HL-60/S4 treated with retinoic acid at 250 ng/mL for 4 days and 3 days (cell line): ENCODE results near the gene INPP5D.
"Not testable (repeated sequence)": the region's sequence is repeated elsewhere in the genome, so short reads cannot be mapped to it uniquely, and the experiment has no call there.

Experiments
- in situ Hi-C: fragments of 300-500 bp; cut with MboI; formaldehyde crosslinking; loops from 2 replicates; pipeline ENCODE4 v1.7.0; 2022; ENCODE audit warnings: low sequenced_read_pairs

Gene INPP5D

DNA sequence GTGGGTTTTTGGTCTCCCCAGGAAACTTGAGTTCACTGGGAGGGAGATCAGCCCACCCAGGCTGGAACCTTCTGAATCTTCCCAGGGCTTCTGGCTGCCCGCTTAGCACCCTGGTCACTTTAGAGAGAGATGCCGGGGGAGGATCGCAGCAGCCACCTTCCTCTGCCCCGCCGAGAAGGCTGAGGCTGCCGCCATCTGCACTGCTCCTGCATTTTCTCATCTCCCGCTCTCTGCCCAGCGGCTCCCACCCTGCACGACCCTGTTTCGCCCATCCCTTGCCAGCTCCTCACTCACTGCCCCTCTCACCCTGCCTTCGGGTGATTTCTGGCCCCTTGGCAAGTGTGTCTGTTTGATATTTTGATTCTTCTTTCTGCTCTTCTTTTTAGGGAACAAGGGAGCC, 108.8 kb downstream of the INPP5D start:
- in situ Hi-C loops: no loop called here

DNA sequence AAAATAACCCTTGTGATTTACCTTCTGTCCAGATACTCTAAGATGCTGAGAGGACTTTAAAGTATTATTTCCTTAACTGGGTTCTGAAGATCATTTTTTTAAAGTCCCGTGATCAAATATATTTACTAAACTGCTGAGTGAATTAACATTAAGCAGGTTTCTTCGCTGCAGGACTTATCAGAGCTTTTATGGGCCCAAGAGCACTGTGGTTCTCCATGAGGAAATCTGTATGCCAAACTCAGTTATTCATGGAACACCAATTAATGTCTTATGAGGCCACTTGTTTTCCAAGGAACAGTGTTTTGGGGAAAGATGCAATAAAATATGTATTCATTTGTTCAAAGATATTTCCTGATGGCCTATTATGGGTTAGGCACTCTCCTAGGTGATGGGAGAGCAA, 111.2 kb downstream of the INPP5D start:
- in situ Hi-C loops: no loop called here

DNA sequence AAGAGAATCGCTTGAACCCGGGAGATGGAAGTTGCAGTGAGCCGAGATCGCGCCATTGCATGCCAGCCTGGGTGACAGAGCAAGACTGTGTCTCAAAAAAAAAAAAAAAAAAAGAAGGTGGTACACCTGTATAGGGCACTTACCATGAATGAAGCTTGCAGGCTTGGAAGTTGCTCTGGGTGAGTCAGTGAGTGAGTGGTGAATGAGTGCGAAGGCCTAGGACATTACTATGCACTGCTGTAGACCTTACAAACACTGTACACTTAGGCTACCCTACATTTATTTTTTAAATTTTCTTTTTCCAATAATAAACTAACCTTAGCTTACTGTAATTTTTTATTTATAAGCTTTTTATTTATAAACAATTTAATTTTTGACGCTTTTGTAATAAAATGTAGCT, 113.0 kb downstream of the INPP5D start:
- in situ Hi-C loops: no loop called here

DNA sequence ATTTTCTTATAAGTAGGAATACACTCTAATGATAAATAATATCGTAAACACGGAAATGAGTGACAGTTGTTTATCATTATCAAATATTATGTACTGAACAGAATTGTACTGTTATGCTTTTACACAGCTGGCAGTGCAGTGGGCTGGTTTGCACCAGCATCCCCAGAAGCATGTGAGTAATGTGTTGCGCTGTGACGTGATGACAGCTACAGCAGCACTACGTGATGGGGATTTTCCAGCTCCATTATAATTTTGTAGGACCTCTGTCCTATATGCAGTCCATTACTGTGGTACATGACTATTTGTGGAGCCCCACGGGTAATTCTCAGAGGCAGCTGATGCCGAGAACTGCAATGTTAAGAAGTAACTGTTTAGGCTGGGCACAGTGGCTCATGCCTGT, 114.0 kb downstream of the INPP5D start:
- in situ Hi-C loops: no loop called here

DNA sequence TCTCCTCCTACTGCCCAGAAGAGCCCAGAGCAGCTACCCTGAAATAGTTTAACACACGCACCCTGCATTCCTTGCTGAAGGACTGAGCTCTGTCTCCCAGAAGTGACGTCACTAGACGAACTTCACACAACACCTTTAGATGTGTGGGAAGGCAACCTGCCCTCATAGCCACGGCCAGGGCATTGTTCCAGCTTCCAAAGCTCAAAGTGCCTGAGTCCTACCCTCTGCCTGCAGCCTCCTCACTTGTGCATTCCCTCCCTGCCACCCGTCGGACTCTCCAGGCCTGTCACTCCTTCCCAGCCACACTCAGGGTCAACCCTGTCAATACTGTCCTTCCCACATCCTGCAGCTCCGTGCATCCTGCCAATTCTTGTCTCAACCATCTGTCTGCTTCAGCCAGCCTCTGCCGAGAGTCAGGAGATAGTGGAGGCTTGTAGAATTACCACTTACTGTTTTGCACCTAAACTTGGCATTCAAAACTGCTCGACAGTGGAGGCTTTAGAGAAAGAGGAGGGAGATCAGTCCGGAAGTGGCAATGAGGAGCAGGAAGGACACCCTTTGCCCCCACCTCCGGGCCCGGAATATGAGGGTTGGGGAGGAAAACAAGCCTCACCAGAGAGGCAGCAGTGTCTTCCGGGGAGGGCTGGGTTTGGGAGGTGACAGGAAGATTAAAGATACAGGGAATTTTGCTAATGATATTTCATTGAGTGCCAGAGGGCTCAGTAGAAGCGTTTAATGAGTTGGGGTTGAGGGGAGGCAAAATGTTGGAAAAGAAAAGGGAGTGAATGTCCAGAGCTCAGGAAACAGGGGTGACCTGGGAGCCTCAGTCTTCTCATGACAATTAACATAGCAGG, 119.1 kb downstream of the INPP5D start:
- in situ Hi-C loops: no loop called here

DNA sequence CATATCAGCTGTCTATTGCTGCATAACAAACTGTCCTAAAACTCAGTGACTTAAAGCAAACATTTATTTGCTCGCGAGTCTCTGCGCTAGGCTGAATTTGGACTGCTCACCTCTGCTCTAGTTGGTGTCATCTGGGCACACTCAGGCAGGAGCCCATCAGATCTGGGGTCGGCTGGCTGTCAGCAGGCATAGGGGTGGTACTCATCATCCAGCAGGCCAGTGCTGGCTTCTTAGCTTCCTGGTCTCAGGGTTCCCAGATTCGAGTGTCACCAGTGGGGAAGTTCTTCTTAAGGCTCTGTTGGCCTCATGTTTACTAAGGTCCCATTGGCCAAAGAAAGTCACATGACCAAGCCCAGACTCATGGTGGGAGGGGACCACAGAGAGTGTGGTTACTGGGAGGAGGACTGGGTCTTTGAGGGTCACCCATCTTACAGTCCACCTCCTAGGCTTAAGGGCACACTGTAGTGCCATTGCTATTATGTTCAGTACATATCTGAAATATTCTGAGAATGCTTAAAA, 119.8 kb downstream of the INPP5D start:
- in situ Hi-C loops: no loop called here

DNA sequence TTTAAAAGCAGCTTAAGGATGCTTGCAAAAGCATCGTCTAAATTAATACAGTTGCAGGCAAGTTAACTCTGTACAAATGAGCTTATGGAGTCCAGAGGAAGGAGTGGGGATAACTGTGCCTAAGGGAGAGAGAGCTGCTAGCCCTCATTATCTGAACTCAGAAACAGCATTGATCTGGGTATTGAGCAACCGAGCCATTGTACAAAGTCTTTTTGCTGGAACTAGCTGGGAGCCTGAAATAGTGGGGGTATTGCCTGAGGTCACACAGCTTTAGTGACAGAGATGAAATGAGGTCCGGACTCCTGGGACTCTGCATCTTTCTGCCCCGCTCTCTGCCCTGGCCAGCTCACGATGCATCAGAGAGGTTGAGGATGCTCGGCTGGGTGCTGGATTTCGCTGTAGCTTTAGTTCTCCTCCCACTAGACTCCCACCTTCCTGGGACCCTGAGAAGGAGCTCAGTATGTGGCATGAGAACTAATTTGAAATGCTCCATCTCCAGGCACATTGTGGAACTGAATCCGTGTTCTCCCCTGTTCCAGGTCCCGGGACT, 123.8 kb downstream of the INPP5D start:
- in situ Hi-C loops: no loop called here

DNA sequence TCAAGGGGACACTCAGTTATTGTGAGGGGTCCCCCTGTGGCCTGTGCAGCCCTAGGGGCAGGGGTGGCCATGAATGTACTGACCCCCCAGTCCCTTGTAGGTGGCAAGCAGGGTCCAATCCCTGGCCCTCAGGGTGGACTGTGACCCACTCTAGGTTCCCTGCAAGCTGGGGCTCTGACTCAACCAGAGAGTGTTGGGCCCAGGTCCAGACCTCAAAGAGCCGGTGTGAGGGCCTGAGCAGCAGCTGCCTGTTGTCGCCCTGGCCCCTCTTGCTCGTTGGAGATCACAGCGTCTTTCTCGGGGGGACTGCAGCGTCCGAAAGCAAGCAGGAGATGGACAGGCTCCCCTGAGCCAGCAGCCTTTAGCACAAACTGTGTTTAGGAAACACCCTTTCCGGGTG, 124.5 kb downstream of the INPP5D start:
- in situ Hi-C loops: no loop called here

DNA sequence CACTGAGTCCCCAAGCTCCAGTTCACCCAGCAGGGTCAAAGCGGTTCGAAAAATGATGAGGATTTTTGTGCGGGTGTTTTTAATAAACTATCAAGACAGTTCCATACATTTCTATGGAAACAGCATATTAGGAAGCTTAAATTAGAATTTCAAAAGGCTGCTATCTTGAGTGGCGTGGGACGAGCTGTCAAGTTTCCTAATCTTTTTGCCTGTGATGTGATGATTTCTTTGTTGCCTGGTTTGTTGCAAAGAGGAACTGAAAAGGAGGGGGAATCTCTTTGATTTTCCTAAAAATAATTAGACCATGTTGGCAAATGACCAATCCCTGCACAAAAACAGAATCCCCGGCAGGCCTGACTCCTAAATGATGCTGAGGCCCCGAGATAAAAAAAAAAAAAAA, 125.2 kb downstream of the INPP5D start:
- in situ Hi-C loops: no loop called here

DNA sequence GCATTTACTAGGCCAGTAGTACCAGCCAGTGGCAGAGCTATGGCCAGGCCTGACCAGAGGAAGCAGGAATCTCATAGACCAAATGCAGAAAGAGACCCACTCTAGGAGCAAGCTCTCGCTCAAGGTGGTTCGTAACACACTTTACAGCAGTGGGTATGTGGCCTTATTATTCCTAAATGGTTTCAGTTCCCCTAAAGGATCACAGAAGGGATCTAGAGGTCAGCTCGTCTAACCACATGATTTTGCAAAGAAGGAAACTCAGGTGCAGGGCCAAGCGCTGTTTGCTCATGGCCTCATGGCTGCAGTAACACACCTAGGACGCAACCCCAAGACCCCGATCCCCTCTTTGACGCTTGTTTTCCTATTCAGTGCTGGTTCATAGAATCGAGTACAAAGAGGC, 125.8 kb downstream of the INPP5D start:
- in situ Hi-C loops: no loop called here

DNA sequence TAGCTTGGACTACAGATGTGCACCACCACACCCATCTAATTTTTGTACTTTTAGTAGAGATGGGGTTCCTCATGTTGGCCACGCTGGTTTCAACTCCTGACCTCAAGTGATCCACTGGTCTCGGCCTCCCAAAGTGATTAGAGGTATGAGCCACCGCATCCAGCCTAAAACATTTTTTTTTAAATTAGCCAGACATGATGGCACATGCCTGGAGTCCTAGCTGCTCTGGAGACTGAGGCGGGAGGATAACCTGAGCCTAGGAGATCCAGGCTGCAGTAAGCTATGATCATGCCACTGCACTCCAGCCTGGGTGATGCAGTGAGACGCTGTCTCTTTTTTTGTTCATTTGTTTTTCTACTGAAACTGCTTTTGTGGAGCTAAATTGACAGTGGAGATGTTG, 126.7 kb downstream of the INPP5D start:
- in situ Hi-C loops: no loop called here

DNA sequence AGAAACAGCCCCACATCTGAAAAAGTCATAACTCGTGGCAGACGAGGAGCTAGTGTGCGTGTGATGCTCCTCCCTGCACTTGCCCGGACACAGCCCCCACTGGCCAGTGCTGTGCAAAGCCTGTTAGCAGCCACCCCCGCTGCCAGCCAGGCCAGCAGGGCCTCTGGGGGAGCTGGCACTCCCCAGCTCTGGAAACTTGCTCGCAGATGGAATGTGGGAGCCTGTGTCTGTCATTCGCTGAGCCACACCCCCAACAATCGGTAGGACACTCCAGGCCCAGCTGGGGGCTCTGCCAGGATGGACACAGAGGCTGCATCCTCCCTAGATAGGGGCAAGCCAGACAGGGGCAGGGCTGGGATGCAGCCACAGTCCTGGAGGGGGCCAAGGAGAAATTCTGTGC, 128.9 kb downstream of the INPP5D start:
- in situ Hi-C loops: no loop called here

DNA sequence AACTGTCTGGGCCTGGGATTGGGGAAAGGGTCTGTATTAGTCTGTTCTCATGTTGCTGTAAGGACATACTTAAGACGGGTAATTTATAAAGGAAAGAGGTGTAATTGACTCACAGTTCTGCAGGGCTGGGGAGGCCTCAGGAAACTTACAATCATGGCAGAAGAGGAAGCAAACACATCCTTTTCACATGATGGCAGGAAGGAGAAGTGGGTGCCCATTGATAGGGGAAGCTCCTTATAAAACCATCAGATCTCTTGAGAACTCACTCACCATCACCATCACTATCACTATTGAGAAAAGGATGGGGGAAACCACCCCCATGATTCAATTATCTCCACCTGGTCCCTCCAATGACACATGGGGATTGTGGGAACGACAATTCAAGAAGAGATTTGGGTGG, 130.9 kb downstream of the INPP5D start:
- in situ Hi-C loops: not testable (repeated sequence)

DNA sequence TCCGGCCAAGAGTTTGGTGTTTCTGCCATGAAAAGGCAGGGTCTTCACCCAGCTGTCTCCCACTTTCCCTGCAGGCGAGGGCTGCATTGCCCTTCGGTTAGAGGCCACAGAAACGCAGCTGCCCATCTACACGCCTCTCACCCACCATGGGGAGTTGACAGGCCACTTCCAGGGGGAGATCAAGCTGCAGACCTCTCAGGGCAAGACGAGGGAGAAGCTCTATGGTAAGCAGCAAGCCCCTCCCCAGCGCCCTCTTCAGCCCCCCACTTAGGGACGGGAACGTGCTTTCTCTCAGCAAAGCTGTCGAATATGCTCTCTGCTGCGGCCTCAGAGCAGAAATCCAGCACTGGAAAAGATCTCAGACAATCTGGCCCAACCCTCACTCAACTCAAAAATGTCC, 133.6 kb downstream of the INPP5D start:
- in situ Hi-C loops: no loop called here

DNA sequence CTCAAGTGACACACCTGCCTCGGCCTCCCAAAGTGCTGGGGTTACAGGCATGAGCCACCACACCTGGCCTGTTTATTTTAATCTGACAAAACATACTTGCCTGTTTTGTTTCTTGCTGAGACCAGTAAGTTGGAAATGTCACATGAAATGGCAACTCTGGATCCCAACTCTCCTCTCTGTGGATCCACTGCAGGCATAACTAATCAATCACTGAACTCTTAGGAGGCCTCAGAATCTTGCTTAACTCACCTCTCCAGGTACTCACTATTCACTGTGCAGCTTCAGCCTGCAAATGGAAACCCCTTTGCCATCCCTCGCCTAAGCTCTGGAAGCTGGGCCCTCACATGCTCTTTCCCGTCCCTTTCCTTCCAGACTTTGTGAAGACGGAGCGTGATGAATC, 134.9 kb downstream of the INPP5D start:
- in situ Hi-C loops: no loop called here

DNA sequence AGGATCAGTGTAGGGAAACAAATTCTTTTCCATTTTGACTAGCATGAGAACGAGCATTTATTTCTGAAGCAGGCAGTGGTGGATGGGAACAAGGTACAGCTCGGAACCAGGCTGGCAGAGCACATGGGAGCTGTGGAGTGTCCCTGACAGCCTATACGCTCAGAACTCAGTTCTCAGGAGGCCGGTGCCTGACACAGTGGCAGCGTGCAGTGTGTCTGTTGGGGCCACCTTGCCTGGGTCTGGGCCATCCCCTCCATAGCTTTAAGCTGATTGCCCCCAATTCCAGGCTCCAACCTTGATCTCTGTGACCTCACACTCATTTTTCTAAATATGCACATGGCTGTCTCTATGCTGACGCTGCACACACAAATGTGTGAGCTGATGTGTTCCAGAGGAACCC, 136.9 kb downstream of the INPP5D start:
- in situ Hi-C loops: no loop called here

DNA sequence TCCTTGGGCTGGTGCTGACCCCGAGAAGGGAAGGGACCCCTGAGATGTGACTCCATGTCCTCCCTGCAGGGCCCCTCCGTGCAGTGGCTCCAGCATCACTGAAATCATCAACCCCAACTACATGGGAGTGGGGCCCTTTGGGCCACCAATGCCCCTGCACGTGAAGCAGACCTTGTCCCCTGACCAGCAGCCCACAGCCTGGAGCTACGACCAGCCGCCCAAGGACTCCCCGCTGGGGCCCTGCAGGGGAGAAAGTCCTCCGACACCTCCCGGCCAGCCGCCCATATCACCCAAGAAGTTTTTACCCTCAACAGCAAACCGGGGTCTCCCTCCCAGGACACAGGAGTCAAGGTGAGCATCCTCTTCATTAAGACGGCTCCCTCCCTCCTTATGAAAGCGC, 137.9 kb downstream of the INPP5D start:
- in situ Hi-C loops: no loop called here

DNA sequence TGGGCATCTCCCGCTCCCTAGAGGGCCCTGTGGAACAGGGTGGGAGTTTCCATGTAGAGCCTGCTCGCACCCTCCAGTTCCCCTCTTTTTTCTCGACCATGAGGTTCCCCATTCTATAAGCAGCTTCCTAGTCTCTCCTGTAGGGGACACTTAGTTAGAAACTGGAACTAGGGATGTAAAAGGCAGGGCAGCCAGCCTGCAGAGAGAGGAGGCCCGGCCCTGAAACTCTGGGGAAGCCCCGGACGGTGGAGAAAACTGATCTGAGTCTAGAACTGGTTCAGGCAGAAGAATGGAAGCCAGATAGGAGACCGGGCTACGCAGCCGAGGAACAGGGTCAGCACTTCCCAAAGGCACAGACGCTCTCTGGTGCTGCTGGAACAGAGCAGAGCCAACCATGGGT, 139.7 kb downstream of the INPP5D start:
- in situ Hi-C loops: no loop called here

DNA sequence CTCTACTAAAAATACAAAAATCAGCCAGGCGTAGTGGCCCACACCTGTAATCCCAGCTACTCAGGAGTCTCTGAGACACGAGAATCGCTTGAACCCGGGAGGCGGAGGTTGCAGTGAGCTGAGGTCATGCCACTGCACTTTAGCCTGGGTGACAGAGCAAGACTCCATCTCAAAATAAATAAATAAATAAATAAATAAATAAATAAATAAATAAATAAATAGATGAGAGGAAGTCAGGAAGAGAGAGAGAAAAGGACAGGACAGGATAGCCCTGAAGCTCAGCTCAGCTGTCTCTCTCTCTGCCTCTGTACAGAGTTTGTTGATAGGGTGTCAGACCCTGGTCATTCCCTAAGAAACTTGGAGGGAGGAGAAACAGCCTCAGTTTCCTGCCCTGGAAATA, 140.6 kb downstream of the INPP5D start:
- in situ Hi-C loops: not testable (repeated sequence)

DNA sequence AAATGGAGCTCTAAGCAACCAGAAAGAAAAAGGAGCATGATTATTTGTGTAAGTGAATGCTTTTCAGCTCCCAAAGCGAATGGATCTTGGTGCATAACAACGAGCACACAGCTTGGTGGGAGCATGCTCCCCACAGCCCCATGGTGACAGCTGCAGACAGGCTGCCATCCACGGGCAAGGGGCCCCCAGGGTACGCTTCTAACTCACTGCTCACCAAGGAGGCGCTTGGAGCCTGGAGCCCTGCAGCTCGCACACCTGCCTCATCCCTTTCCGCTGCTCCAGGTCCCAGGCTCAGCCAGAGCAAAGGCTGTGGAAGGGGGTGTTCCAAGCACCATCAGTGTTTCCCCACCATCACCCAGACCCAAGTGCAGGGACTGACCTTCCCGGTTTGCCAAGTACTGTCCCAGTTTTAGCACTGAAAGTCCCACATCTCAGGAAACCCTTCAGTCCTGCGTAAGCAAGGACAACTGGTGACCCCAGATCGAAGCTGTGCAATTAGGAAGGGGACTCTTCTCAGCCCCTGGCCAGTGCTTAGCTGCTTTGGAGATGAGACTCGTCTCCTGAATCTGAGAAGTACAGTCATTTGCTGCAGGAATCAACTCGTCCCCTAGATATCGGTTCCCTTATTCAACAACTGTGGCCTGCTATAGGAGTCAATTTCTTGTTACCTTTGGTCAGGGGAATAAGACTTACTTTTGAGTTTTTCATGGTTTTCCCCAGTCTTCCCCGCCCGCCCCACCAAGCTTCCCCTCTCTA, 141.3 kb downstream of the INPP5D start:
- in situ Hi-C loops: no loop called here

DNA sequence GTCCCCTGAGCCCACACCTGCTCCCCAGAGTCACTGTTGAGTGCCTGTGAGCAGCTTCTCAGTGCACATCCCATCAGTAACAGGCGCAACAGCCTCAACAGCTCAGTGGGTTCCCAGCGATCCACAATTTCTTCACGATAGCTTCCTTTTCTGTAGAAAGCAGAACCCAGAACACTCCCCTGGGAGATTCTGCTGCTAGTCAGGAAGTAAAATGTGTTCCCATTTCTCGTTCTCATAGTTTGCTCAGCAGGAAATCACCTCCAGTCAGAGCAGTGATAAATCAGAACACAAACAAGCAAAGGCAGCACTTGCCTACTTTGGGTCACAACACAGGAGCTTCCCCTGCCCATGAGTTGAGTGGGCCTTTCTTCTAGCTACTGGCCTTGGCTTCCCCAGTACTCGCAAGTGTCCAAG, 142.4 kb downstream of the INPP5D start:
- in situ Hi-C loops: no loop called here

DNA sequence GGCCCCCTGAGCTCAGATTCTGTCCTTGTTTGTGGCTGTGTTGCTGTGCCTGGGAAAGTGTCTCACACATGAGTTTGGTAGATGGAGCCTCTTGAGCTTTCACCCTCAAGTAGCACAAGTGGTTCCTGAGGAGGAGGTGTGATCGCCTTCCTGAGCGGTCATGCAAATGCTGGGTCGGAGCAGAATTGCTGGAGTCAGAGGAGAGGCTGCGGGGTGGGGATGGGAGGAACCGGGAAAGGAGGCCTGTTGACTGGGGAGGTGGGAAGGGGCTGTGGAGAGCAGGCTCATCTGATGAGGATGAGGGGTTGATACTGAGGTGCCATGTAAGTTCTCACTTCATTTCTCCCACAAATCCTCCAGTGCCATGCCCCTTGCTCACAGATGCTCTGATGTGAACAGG, 142.9 kb downstream of the INPP5D start:
- in situ Hi-C loops: no loop called here
